K562 (cell line): ENCODE results near the gene C8A. TPM values are rescaled to one million over a fixed set of nuclear protein-coding genes. Genes with fewer than 3 reads are reported as not detected.

Experiments
- ATAC-seq: fragments of 200-7000 bp; cut with Tn5 transposase; 3 replicates; pipeline ENCODE4 v1.9.1; 2020; ENCODE audit warnings: moderate library complexity
- BruUV-seq: library from RNA; stranded (reverse); fragments of 400-500 nt; replicated peaks from 2 replicates; lab custom pipeline; 2021; lab: Mats Ljungman, UMichigan
- CTCF ChIA-PET: fragments of 300-600 bp; formaldehyde crosslinking; extraction: SDS; loops from one replicate; lab custom pipeline; 2021; ENCODE audit warnings: low intra/inter-chr PET ratio; lab: Yijun Ruan, JAX
- POLR2A ChIA-PET: fragments of 300-600, 350-650 bp; sonication (Branson Sonifier 250); formaldehyde crosslinking; extraction: SDS; loops from one replicate; lab custom pipeline; 2021; ENCODE audit warnings: antibody characterized with exemption, inconsistent platforms; lab: Yijun Ruan, JAX
- DNase-seq, 4 experiments: peaks; one replicate each; pipeline versions ENCODE4 v3.0.0 to v3.0.0-alpha.2; 2011 to 2018; ENCODE audit warnings: low spot score in 3 of 4, mixed read lengths in 3 of 4; ENCODE audit errors: extremely low read depth in 1 of 4
- FAIRE-seq: peaks from 2 replicates; lab custom pipeline; 2011; peaks lifted over from hg19 to GRCh38; lab: Jason Lieb, UNC
- H2AFZ ChIP-seq: 2 replicates; pipeline ENCODE4 v1.6.0; 2011; ENCODE audit warnings: low read depth, low read length, control low read depth, inconsistent platforms
- H3K27ac ChIP-seq: fragments of 200-600 bp; 3 replicates; pipeline ENCODE4 v1.8.0; 2011; ENCODE audit warnings: low read depth, mild to moderate bottlenecking, control low read depth, inconsistent platforms, low read length, moderate library complexity, mixed read lengths; ENCODE audit errors: extremely low read depth
- H3K27me3 ChIP-seq, 2 experiments: fragments of 300-600 bp in 1 of 2; 2 replicates in 1 of 2; 3 replicates in 1 of 2; pipeline versions ENCODE4 v1.6.0 to v1.8.0; 2011; ENCODE audit warnings: inconsistent platforms in 2 of 2, low read length in 2 of 2, mild to moderate bottlenecking in 1 of 2, mixed read lengths in 1 of 2, moderate library complexity in 1 of 2; ENCODE audit not compliant: control insufficient read depth in 2 of 2, insufficient read depth in 2 of 2
- H3K36me3 ChIP-seq: fragments of 300-600 bp; 3 replicates; pipeline ENCODE4 v1.8.0; 2011; ENCODE audit warnings: mild to moderate bottlenecking, low read length, inconsistent platforms; ENCODE audit not compliant: control insufficient read depth, insufficient read depth
- H3K4me1 ChIP-seq, 2 experiments: fragments of 200-600 bp in 1 of 2; replicated peaks in 1 of 2; 2 replicates in 1 of 2; 3 replicates in 1 of 2; pipeline versions ENCODE4 v1.5.1 to v1.8.0; 2011; ENCODE audit warnings: inconsistent platforms in 2 of 2, low read length in 2 of 2, mild to moderate bottlenecking in 1 of 2, mixed read lengths in 1 of 2, moderate library complexity in 1 of 2; ENCODE audit not compliant: control insufficient read depth in 2 of 2, insufficient read depth in 2 of 2
- H3K4me2 ChIP-seq: 2 replicates; pipeline ENCODE4 v1.6.1; 2011; ENCODE audit warnings: low read length, control low read depth, inconsistent platforms, mixed read lengths; ENCODE audit not compliant: insufficient read depth
- H3K4me3 ChIP-seq: fragments of 200-600 bp; sonication (generic), shearing (Covaris generic); 2 replicates; pipeline ENCODE4 v1.5.1; 2016; ENCODE audit warnings: control low read depth, inconsistent platforms
- H3K79me2 ChIP-seq: fragments of 200-600 bp; 3 replicates; pipeline ENCODE4 v1.8.0; 2011; ENCODE audit warnings: low read length, inconsistent platforms; ENCODE audit not compliant: control insufficient read depth, insufficient read depth
- H3K9ac ChIP-seq, 2 experiments: 2 replicates each; pipeline versions ENCODE4 v1.6.0 to v1.6.1; 2011; ENCODE audit warnings: low read depth in 2 of 2, low read length in 2 of 2, control low read depth in 1 of 2, inconsistent platforms in 1 of 2, mild to moderate bottlenecking in 1 of 2, mixed read lengths in 1 of 2; ENCODE audit not compliant: insufficient read depth in 1 of 2
- H3K9me1 ChIP-seq: one replicate; pipeline ENCODE4 v1.6.0; 2011; ENCODE audit warnings: inconsistent platforms, mild to moderate bottlenecking, low read length, moderate library complexity; ENCODE audit not compliant: control insufficient read depth, insufficient read depth
- H3K9me3 ChIP-seq: replicated peaks from 2 replicates; pipeline ENCODE4 v1.5.1; 2011; ENCODE audit warnings: low read depth, low read length, inconsistent platforms; ENCODE audit not compliant: control insufficient read depth, insufficient read depth
- H4K20me1 ChIP-seq: replicated peaks from 2 replicates; pipeline ENCODE4 v1.6.1; 2011; ENCODE audit warnings: low read length, inconsistent platforms, mixed read lengths; ENCODE audit not compliant: control insufficient read depth, insufficient read depth
- CBX1 ChIP-seq: sonication (generic); IDR thresholded peaks from 2 replicates; pipeline ENCODE4 v1.6.1; 2016; ENCODE audit warnings: antibody characterized with exemption, low read depth, mild to moderate bottlenecking
- CC2D1A ChIP-seq: fragments of 450-650 bp; IDR thresholded peaks from 2 replicates; pipeline ENCODE4 v1.6.1; 2017; ENCODE audit warnings: mild to moderate bottlenecking
- CCAR2 ChIP-seq: fragments of 200-400 bp; formaldehyde crosslinking; IDR thresholded peaks from 2 replicates; pipeline ENCODE4 v1.6.1; 2017; ENCODE audit warnings: mild to moderate bottlenecking, low read depth, low read length
- CEBPG ChIP-seq, 3 experiments: fragments of 200-800 bp in 1 of 3; sonication (Bioruptor generic) in 1 of 3; sonication (generic) in 1 of 3; formaldehyde crosslinking in 1 of 3; IDR thresholded peaks in 2 of 3; conservative IDR thresholded peaks in 1 of 3; 2 replicates each; pipeline versions ENCODE4 v1.6.1 to v1.8.0; 2016 to 2022; ENCODE audit warnings: missing compliant biosample characterization in 2 of 3, missing genetic modification characterization in 2 of 3, mild to moderate bottlenecking in 1 of 3, missing genetic modification reagents in 1 of 3
- HMG20B ChIP-seq: fragments of 250-450 bp; sonication (Bioruptor Pico); IDR thresholded peaks from 2 replicates; pipeline ENCODE4 v1.5.0; 2021; ENCODE audit warnings: mild to moderate bottlenecking
- HNRNPH1 ChIP-seq: fragments of 200-400 bp; formaldehyde crosslinking; optimal IDR thresholded peaks from 2 replicates; pipeline ENCODE3; 2017; ENCODE audit warnings: low read depth, mild to moderate bottlenecking, low read length, moderate library complexity
- MYBL2 ChIP-seq, 2 experiments: fragments of 450-650 bp in 1 of 2; sonication (generic) in 1 of 2; formaldehyde crosslinking in 1 of 2; IDR thresholded peaks; 2 replicates each; pipeline versions ENCODE4 v1.6.1 to v1.8.1; 2017 to 2022; ENCODE audit warnings: borderline replicate concordance in 1 of 2, inconsistent platforms in 1 of 2, low read depth in 1 of 2, mild to moderate bottlenecking in 1 of 2, missing genetic modification reagents in 1 of 2, moderate library complexity in 1 of 2
- PRMT5 ChIP-seq: sonication (generic); formaldehyde crosslinking; IDR thresholded peaks from 2 replicates; pipeline ENCODE4 v1.5.0; 2020; ENCODE audit warnings: missing genetic modification reagents
- RFX7 ChIP-seq: fragments of 250-450 bp; sonication (Bioruptor Pico); IDR thresholded peaks from 2 replicates; pipeline ENCODE4 v1.5.1; 2021; ENCODE audit warnings: mild to moderate bottlenecking
- TBP ChIP-seq: optimal IDR thresholded peaks from 2 replicates; pipeline ENCODE3; 2011; ENCODE audit warnings: low read depth, low read length, improper control_type of control experiment
- ZNF584 ChIP-seq: fragments of 200-800 bp; sonication (Bioruptor generic); IDR thresholded peaks from 2 replicates; pipeline ENCODE4 v1.6.1; 2016; ENCODE audit warnings: low read depth, mild to moderate bottlenecking, missing genetic modification characterization, missing compliant biosample characterization
- WGBS: fragments of 100-300 bp; shearing (Covaris generic); methylation state at CpG from one replicate; pipeline ENCODE4 v1.1.6; 2016; ENCODE audit warnings: low coverage, mixed read lengths; ENCODE audit not compliant: insufficient coverage; ENCODE audit errors: missing lambda C conversion rate; 5-methylcytosine and 5-hydroxymethylcytosine counted together
- in situ Hi-C: fragments of 300-500 bp; cut with MboI; formaldehyde crosslinking; loops from 4 replicates; pipeline ENCODE4 v1.15.0; 2018; ENCODE audit warnings: inconsistent platforms, mixed read lengths
- intact Hi-C: fragments of 100-400 bp; cut with micrococcal nuclease; formaldehyde crosslinking; loops from 2 replicates; pipeline ENCODE4 v1.14.2; 2022
- polyA plus RNA-seq, 8 experiments: library from polyadenylated mRNA; depleted of rRNA in 4 of 8; stranded (reverse) in 5 of 8; unstranded in 3 of 8; fragments of >200 nt; fragmentation: Nextera tagmentation in 2 of 8; fragmentation: Illumina TruSeq in 1 of 8; extraction: Ambion mirVana in 2 of 8; extraction: Trizol in 1 of 8; gene quantifications; 2 replicates each; pipeline versions ENCODE4 v1.2.1 to v1.2.3, GENCODE V29; 2011 to 2014; ENCODE audit warnings: inconsistent platforms in 1 of 8, missing spikeins in 1 of 8
- total RNA-seq, 7 experiments: library from RNA; depleted of rRNA in 6 of 7; stranded (reverse); fragments of >200 nt in 6 of 7; fragmentation: Illumina TruSeq in 2 of 7; extraction: Trizol in 2 of 7; gene quantifications; 2 replicates each; pipeline versions ENCODE4 v1.2.1 to v1.2.3, GENCODE V29; 2011 to 2021; ENCODE audit warnings: low replicate concordance in 1 of 7
- TF ChIP-seq, protein P1 (sequence below): fragments of 250-450 bp; sonication (Bioruptor Pico); IDR thresholded peaks from 2 replicates; pipeline ENCODE4 v1.8.0; 2021; ENCODE audit warnings: moderate library complexity, mild to moderate bottlenecking, inconsistent platforms
- TF ChIP-seq, protein P2 (sequence below): fragments of 250-450 bp; sonication (Bioruptor Pico); IDR thresholded peaks from 2 replicates; pipeline ENCODE4 v1.8.0; 2022; ENCODE audit warnings: moderate library complexity, mild to moderate bottlenecking, inconsistent platforms
- TF ChIP-seq, protein P3 (sequence below), 3 experiments: IDR thresholded peaks in 2 of 3; conservative IDR thresholded peaks in 1 of 3; 2 replicates each; pipeline ENCODE4 v1.5.1; 2011 to 2012; ENCODE audit warnings: low read length in 3 of 3, mild to moderate bottlenecking in 3 of 3, control low read depth in 2 of 3, improper control_type of control experiment in 1 of 3, inconsistent platforms in 1 of 3, low read depth in 1 of 3, mixed read lengths in 1 of 3, moderate library complexity in 1 of 3; ENCODE audit not compliant: insufficient read depth in 2 of 3

Gene C8A
- total and polyA plus RNA-seq, 9 of the 15 experiments (the other 6 are each of a cell fraction or from before 2014, with no cell fraction given), result 0.09 TPM; not detected in 8

DNA sequence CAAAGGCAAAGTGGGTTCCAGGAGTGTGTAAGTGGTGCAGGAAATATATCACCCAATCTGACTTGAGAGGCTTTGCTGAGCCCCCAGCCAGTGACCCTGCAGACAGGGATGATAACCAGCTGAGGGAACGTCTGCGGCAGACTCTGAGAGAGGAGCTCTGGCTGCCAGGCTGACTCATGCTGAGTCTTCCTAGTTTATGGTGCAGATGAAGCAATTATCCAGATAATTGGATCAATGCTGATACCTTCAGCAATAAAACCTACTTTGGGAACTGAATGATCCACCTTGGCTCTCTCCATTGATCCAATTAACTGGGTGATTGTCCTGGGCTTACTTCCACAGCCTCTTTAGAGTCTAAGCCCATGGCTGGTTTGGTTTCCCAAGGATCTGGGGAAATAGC is 103.9 kb downstream of the C8A start:
- TF ChIP-seq ZNF584 (CRISPR knock-in tag), result no peak
- TF ChIP-seq HNRNPH1, result no peak
- TF ChIP-seq CBX1, result no peak
- TF ChIP-seq CCAR2, result no peak
- no peak for TF ChIP-seq CEBPG (CRISPR knock-in tag; IDR thresholded peaks at IDR 0.05)
- TF ChIP-seq CEBPG (tag; conservative IDR thresholded peaks at IDR 0.05 in 1 of 2, IDR thresholded peaks at IDR 0.05 in 1 of 2), result peak in 1 of 2 experiments; percentile 17; a peak in 1 of 4 replicates
- TF ChIP-seq HMG20B (CRISPR knock-in tag), result no peak
- Histone ChIP-seq H3K27ac (no peak overlapping the region), H3K4me1 (no peaks in the 10 kb centered on the region), H3K79me2 (no peaks in the 10 kb centered on the region), H3K4me3 (no peak overlapping the region), H3K36me3 (no peaks in the 10 kb centered on the region), H3K9me3 (no peaks in the 10 kb centered on the region), H2AFZ (no peak overlapping the region), H4K20me1 (no peaks in the 10 kb centered on the region), H3K4me2 (no peak overlapping the region), H3K9me1 (no peaks in the 10 kb centered on the region), H3K9ac (no peak overlapping the region), H3K27me3 (peaks cover 0 to 5% of the 10 kb centered on the region in 2 experiments; a peak in 2 of 5 replicates)
- POLR2A ChIA-PET, result no interaction called here
- WGBS, result 0% methylated on average over 2 of the region's 2 CpGs
- intact Hi-C loops, result no loop called here
- in situ Hi-C loops, result no loop called here
- DNase-seq, result no peak
- no TSS peak for BruUV-seq
- CTCF ChIA-PET, result no interaction called here
- no peak for FAIRE-seq
- no peak for ATAC-seq

DNA sequence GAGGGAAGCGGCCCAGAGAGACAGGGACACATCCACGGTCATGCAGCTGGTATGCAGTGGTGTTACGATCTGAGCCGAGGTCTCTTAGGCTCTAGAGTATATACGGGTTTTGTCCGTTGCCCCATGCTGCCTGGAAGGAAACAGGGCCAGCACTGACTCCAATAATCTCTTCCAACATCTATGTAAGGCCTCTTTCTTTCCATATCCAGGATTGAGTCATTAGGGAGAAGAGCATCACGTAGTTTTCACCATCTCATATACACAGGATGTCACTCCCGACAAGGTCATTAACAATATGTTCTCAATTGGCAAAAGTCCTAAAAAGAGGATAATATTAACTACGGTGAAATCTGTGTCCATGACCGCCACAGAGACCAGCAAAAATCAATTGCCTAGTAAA is 106.8 kb downstream of the C8A start:
- peaks cover 0 to 8% of the 10 kb centered on the region in 2 experiments; a peak in 2 of 5 replicates for H3K27me3 ChIP-seq
- in situ Hi-C loops, result loop anchor here (10.0 kb wide), 1 partner anchor 137 kb away; no protein-coding TSS in a partner anchor
- POLR2A ChIA-PET, result no interaction called here
- ATAC-seq (no peak), DNase-seq (no peak), FAIRE-seq (no peak)
- H3K4me3 ChIP-seq, result no peak overlapping the region
- 1% methylated on average over 10 of the region's 10 CpGs for WGBS
- no peaks in the 10 kb centered on the region for H3K9me1 ChIP-seq
- BruUV-seq, result no TSS peak
- no peaks in the 10 kb centered on the region for H4K20me1 ChIP-seq
- H3K27ac ChIP-seq, result no peak overlapping the region
- H3K36me3 ChIP-seq, result no peaks in the 10 kb centered on the region
- H3K9me3 ChIP-seq, result no peaks in the 10 kb centered on the region
- H3K9ac ChIP-seq, result no peak overlapping the region
- no peak overlapping the region for H3K4me2 ChIP-seq
- H3K4me1 ChIP-seq, result no peaks in the 10 kb centered on the region
- CTCF ChIA-PET, result no interaction called here
- intact Hi-C loops, result no loop called here
- no peaks in the 10 kb centered on the region for H3K79me2 ChIP-seq
- no peak overlapping the region for H2AFZ ChIP-seq
- no peak for TF ChIP-seq CC2D1A
- TF ChIP-seq MYBL2 (IDR thresholded peaks at IDR 0.05; ENCODE audit: low read depth), result no peak
- TF ChIP-seq MYBL2 (CRISPR knock-in tag; IDR thresholded peaks at IDR 0.05; ENCODE audit: borderline replicate concordance), result no peak
- TF ChIP-seq, protein P1, sequence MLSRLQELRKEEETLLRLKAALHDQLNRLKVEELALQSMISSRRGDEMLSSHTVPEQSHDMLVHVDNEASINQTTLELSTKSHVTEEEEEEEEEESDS, result no peak
- TF ChIP-seq, protein P2, sequence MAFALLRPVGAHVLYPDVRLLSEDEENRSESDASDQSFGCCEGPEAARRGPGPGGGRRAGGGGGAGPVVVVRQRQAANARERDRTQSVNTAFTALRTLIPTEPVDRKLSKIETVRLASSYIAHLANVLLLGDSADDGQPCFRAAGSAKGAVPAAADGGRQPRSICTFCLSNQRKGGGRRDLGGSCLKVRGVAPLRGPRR, result no peak
- no peak for TF ChIP-seq TBP
- no peak for TF ChIP-seq PRMT5 (CRISPR knock-in tag)
- TF ChIP-seq HMG20B (CRISPR knock-in tag), result no peak
- TF ChIP-seq RFX7 (CRISPR knock-in tag), result no peak
- TF ChIP-seq, protein P3, sequence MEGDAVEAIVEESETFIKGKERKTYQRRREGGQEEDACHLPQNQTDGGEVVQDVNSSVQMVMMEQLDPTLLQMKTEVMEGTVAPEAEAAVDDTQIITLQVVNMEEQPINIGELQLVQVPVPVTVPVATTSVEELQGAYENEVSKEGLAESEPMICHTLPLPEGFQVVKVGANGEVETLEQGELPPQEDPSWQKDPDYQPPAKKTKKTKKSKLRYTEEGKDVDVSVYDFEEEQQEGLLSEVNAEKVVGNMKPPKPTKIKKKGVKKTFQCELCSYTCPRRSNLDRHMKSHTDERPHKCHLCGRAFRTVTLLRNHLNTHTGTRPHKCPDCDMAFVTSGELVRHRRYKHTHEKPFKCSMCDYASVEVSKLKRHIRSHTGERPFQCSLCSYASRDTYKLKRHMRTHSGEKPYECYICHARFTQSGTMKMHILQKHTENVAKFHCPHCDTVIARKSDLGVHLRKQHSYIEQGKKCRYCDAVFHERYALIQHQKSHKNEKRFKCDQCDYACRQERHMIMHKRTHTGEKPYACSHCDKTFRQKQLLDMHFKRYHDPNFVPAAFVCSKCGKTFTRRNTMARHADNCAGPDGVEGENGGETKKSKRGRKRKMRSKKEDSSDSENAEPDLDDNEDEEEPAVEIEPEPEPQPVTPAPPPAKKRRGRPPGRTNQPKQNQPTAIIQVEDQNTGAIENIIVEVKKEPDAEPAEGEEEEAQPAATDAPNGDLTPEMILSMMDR (IDR thresholded peaks at IDR 0.05 in 2 of 3, conservative IDR thresholded peaks at IDR 0.05 in 1 of 3; ENCODE audit: insufficient read depth in 2 of 3, low read depth in 1 of 3, low read length in 3 of 3), result no peak
